ENCODE results near the gene AADAT. TPM values are rescaled to one million over a fixed set of nuclear protein-coding genes. Genes with fewer than 3 reads are reported as not detected.

Gene AADAT
- polyA plus RNA-seq, 2 of the 4 experiments (the other 2 are of a cell fraction): 8.8 to 23.2 TPM

GRCh38 chr4:170058826-170059225, 30.9 kb downstream of the AADAT start:
- ChIA-PET CTCF (interaction anchor here (1.6 to 1.8 kb wide), 2 partner anchors 11 to 249 kb away, joined by 5 to 6 read pairs; no protein-coding TSS in a partner anchor), POLR2A (no interaction called here)
- H3K4me3 ChIP-seq: no peak overlapping the region
- WGBS (ENCODE audit: missing lambda C conversion rate): 88% methylated on average over 2 of the region's 2 CpGs
- FAIRE-seq (no peak), DNase-seq (ENCODE audit: low read depth in 1 of 2, low spot score in 1 of 2) (no peak), ATAC-seq (no peak)
- H3K9me3 ChIP-seq: no peaks in the 10 kb centered on the region
- TF ChIP-seq MAFK (IDR thresholded peaks at IDR 0.05; ENCODE audit: partially characterized antibody) (peak; percentile 55), EP300 (IDR thresholded peaks at IDR 0.05) (no peak), CHD2 (IDR thresholded peaks at IDR 0.05; ENCODE audit: low read length, partially characterized antibody) (no peak), PHF8 (IDR thresholded peaks at IDR 0.05; ENCODE audit: borderline replicate concordance, low read depth) (no peak)
- no peaks in the 10 kb centered on the region for H3K4me1 ChIP-seq
- no peak overlapping the region for H3K4me2 ChIP-seq
- H3K27ac ChIP-seq: no peak overlapping the region

DNA sequence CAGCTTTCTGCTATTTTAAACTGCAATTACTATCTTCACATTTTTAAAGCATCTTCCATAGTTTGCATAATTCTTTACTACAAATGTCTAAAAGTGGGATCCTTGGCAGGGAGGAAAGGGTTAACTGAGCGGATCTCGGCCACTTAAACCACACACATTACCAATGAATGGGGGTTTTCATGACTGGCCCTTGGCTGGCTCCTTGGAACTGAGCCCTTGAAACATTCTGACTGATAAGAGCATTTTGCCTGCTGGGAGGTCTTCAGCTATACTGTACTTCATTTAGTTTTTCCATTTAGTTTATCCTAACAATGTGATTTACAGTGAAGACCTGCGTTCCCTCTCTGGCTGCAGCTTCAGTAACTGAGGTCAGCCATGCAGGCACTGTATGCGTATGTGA, 31.9 kb downstream of the AADAT start:
- FAIRE-seq: no peak
- no peak overlapping the region for H3K4me2 ChIP-seq
- DNase-seq (ENCODE audit: low read depth in 1 of 2, low spot score in 1 of 2): no peak
- ChIA-PET POLR2A (no interaction called here), CTCF (interaction anchor here (1.8 kb wide), 1 partner anchor 248 kb away, joined by 6 read pairs; no protein-coding TSS in a partner anchor)
- no peak overlapping the region for H3K4me3 ChIP-seq
- no peak for ATAC-seq
- no peaks in the 10 kb centered on the region for H3K4me1 ChIP-seq
- TF ChIP-seq USF2 (IDR thresholded peaks at IDR 0.05): no peak
- no peak for TF ChIP-seq HMGXB4 (CRISPR knock-in tag; IDR thresholded peaks at IDR 0.05; ENCODE audit: borderline replicate concordance)
- TF ChIP-seq, protein P1, sequence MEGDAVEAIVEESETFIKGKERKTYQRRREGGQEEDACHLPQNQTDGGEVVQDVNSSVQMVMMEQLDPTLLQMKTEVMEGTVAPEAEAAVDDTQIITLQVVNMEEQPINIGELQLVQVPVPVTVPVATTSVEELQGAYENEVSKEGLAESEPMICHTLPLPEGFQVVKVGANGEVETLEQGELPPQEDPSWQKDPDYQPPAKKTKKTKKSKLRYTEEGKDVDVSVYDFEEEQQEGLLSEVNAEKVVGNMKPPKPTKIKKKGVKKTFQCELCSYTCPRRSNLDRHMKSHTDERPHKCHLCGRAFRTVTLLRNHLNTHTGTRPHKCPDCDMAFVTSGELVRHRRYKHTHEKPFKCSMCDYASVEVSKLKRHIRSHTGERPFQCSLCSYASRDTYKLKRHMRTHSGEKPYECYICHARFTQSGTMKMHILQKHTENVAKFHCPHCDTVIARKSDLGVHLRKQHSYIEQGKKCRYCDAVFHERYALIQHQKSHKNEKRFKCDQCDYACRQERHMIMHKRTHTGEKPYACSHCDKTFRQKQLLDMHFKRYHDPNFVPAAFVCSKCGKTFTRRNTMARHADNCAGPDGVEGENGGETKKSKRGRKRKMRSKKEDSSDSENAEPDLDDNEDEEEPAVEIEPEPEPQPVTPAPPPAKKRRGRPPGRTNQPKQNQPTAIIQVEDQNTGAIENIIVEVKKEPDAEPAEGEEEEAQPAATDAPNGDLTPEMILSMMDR (IDR thresholded peaks at IDR 0.05): no peak
- no peak for TF ChIP-seq BHLHE40 (IDR thresholded peaks at IDR 0.05; ENCODE audit: low read depth, low read length)
- no peak for TF ChIP-seq RARB (CRISPR knock-in tag; IDR thresholded peaks at IDR 0.05)
- H3K9me3 ChIP-seq: no peaks in the 10 kb centered on the region
- no peak overlapping the region for H3K27ac ChIP-seq
- WGBS (ENCODE audit: missing lambda C conversion rate): 89% methylated on average over 4 of the region's 4 CpGs

GRCh38 chr4:170052919-170053318, 36.8 kb downstream of the AADAT start:
- FAIRE-seq: no peak
- no peak overlapping the region for H3K4me3 ChIP-seq
- TF ChIP-seq TFCP2L1 (CRISPR knock-in tag; IDR thresholded peaks at IDR 0.05) (no peak), RFX5 (IDR thresholded peaks at IDR 0.05) (no peak), SMC3 (IDR thresholded peaks at IDR 0.05) (no peak)
- H3K4me1 ChIP-seq: no peaks in the 10 kb centered on the region
- no peak overlapping the region for H3K27ac ChIP-seq
- ChIA-PET CTCF (interaction anchor here (2.0 kb wide), 1 partner anchor 243 kb away, joined by 4 read pairs; no protein-coding TSS in a partner anchor), POLR2A (no interaction called here)
- ATAC-seq: no peak
- no peak overlapping the region for H3K4me2 ChIP-seq
- H3K9me3 ChIP-seq: no peaks in the 10 kb centered on the region
- DNase-seq (ENCODE audit: low read depth in 1 of 2, low spot score in 1 of 2): no peak
- 74% methylated on average over 5 of the region's 5 CpGs for WGBS (ENCODE audit: missing lambda C conversion rate)

- Histone ChIP-seq H3K27ac (no peak overlapping the region), H3K4me1 (no peaks in the 10 kb centered on the region), H3K9me3 (no peaks in the 10 kb centered on the region), H3K4me2 (no peak overlapping the region), H3K4me3 (no peak overlapping the region)
- 64% methylated on average over 2 of the region's 2 CpGs for WGBS (ENCODE audit: missing lambda C conversion rate)
- ChIA-PET CTCF (interaction anchor here (1.5 to 2.0 kb wide), 2 partner anchors 38 to 241 kb away, joined by 3 to 4 read pairs; partner anchors contain the start of gene AADAT), POLR2A (no interaction called here)
- TF ChIP-seq EHMT2 (IDR thresholded peaks at IDR 0.05; ENCODE audit: low read depth) (no peak), PHF8 (IDR thresholded peaks at IDR 0.05; ENCODE audit: borderline replicate concordance, low read depth) (no peak), MAFK (IDR thresholded peaks at IDR 0.05; ENCODE audit: partially characterized antibody) (no peak), RAD21 (conservative IDR thresholded peaks at IDR 0.05 in 1 of 2, IDR thresholded peaks at IDR 0.05 in 1 of 2) (no peak), POLR2AphosphoS2 (conservative IDR thresholded peaks at IDR 0.05; ENCODE audit: low read length) (no peak)
- TF ChIP-seq, protein P2, sequence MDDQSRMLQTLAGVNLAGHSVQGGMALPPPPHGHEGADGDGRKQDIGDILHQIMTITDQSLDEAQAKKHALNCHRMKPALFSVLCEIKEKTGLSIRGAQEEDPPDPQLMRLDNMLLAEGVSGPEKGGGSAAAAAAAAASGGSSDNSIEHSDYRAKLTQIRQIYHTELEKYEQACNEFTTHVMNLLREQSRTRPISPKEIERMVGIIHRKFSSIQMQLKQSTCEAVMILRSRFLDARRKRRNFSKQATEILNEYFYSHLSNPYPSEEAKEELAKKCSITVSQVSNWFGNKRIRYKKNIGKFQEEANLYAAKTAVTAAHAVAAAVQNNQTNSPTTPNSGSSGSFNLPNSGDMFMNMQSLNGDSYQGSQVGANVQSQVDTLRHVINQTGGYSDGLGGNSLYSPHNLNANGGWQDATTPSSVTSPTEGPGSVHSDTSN (IDR thresholded peaks at IDR 0.05): no peak
- FAIRE-seq (no peak), DNase-seq (ENCODE audit: low read depth in 1 of 2, low spot score in 1 of 2) (peak in 1 of 2 experiments; percentile 7), ATAC-seq (peak; percentile 53 to 62; a peak in 4 of 6 replicates)
Measured at GRCh38 chr4:170051402-170051801, 38.4 kb downstream of the AADAT start.
